Endothelial cell (in vitro differentiated cells): Measurements from ENCODE around the gene HACD4. TPM values are rescaled to one million over a fixed set of nuclear protein-coding genes. Genes with fewer than 3 reads are reported as not detected.

Experiments used
- DNase-seq: peaks from one replicate; pipeline ENCODE4 v3.0.0; 2021; ENCODE audit warnings: low spot score
- H3K27ac Mint-ChIP-seq: one replicate; pipeline ENCODE4 v1.8.0; 2021; ENCODE audit warnings: mixed read lengths, inconsistent platforms; ENCODE audit not compliant: unreplicated experiment
- H3K27me3 Mint-ChIP-seq: one replicate; pipeline ENCODE4 v1.8.0; 2021; ENCODE audit warnings: mild to moderate bottlenecking, moderate library complexity, mixed read lengths, inconsistent platforms; ENCODE audit not compliant: unreplicated experiment
- H3K36me3 Mint-ChIP-seq: one replicate; pipeline ENCODE4 v1.8.0; 2021; ENCODE audit warnings: mild to moderate bottlenecking, low read depth, mixed read lengths, inconsistent platforms; ENCODE audit not compliant: unreplicated experiment
- H3K4me1 Mint-ChIP-seq: one replicate; pipeline ENCODE4 v1.8.0; 2021; ENCODE audit warnings: mild to moderate bottlenecking, mixed read lengths, inconsistent platforms; ENCODE audit not compliant: unreplicated experiment
- H3K4me3 Mint-ChIP-seq: one replicate; pipeline ENCODE4 v1.8.0; 2021; ENCODE audit warnings: mild to moderate bottlenecking, mixed read lengths, inconsistent platforms; ENCODE audit not compliant: unreplicated experiment
- H3K9me3 Mint-ChIP-seq: one replicate; pipeline ENCODE4 v1.8.0; 2021; ENCODE audit warnings: mixed read lengths, inconsistent platforms; ENCODE audit not compliant: unreplicated experiment
- CTCF ChIP-seq: fragments of 200-600 bp; sonication (generic); IDR thresholded peaks from one replicate; pipeline ENCODE4 v1.5.0; 2021; ENCODE audit warnings: antibody characterized with exemption; ENCODE audit not compliant: unreplicated experiment
- total RNA-seq: library from RNA; stranded (reverse); fragmentation: NEBNext Ultra II Directional; extraction: Animal tissue kit (Norgen Biotek cat#: 25700); gene quantifications from one replicate; pipeline ENCODE4 v1.2.1, GENCODE V29; 2021; ENCODE audit not compliant: unreplicated experiment

The HACD4 gene
- total RNA-seq, 1 donor from 2014 or later: 5.7 TPM

- Mint-ChIP-seq H3K4me3 (no peak overlapping the region), H3K27me3 (peaks cover 1% of the 10 kb centered on the region), H3K36me3 (no peaks in the 10 kb centered on the region), H3K9me3 (no peaks in the 10 kb centered on the region), H3K27ac (no peak overlapping the region), H3K4me1 (peaks cover 7% of the 10 kb centered on the region)
- no peak for DNase-seq
- TF ChIP-seq CTCF: no peak
Measured at GRCh38 chr9:21047281-21047691, 15.8 kb upstream of the HACD4 start.

GRCh38 chr9:21043841-21044240 is 12.4 kb upstream of the HACD4 start:
- Mint-ChIP-seq H3K27ac (no peak overlapping the region), H3K4me1 (peaks cover 16% of the 10 kb centered on the region), H3K9me3 (no peaks in the 10 kb centered on the region), H3K27me3 (peaks cover 1% of the 10 kb centered on the region), H3K4me3 (no peak overlapping the region), H3K36me3 (no peaks in the 10 kb centered on the region)
- TF ChIP-seq CTCF: no peak
- DNase-seq: no peak

- no peak for DNase-seq
- Mint-ChIP-seq H3K4me1 (peaks cover 12% of the 10 kb centered on the region), H3K4me3 (no peak overlapping the region), H3K9me3 (no peaks in the 10 kb centered on the region), H3K27ac (no peak overlapping the region), H3K36me3 (no peaks in the 10 kb centered on the region), H3K27me3 (peaks cover 2% of the 10 kb centered on the region)
- TF ChIP-seq CTCF: no peak
Measured at GRCh38 chr9:21042466-21042865, 11.0 kb upstream of the HACD4 start.

GRCh38 chr9:21039302-21039701 is 7.9 kb upstream of the HACD4 start:
- DNase-seq: no peak
- no peak for TF ChIP-seq CTCF
- H3K27me3 Mint-ChIP-seq: peaks cover 1% of the 10 kb centered on the region
- no peaks in the 10 kb centered on the region for H3K36me3 Mint-ChIP-seq
- peaks cover 11% of the 10 kb centered on the region for H3K4me1 Mint-ChIP-seq
- no peaks in the 10 kb centered on the region for H3K9me3 Mint-ChIP-seq
- no peak overlapping the region for H3K4me3 Mint-ChIP-seq
- H3K27ac Mint-ChIP-seq: no peak overlapping the region

- peaks cover 4% of the 10 kb centered on the region for H3K27me3 Mint-ChIP-seq
- peaks cover 13% of the 10 kb centered on the region for H3K4me1 Mint-ChIP-seq
- H3K36me3 Mint-ChIP-seq: no peaks in the 10 kb centered on the region
- no peak for DNase-seq
- H3K4me3 Mint-ChIP-seq: no peak overlapping the region
- no peak for TF ChIP-seq CTCF
- no peaks in the 10 kb centered on the region for H3K9me3 Mint-ChIP-seq
- H3K27ac Mint-ChIP-seq: no peak overlapping the region
Measured at GRCh38 chr9:21037278-21037677, 5.8 kb upstream of the HACD4 start.
